Type B pancreatic cell (in vitro differentiated cells): ENCODE measurements around the gene RAD51B. TPM values are rescaled to one million over a fixed set of nuclear protein-coding genes. Genes with fewer than 3 reads are reported as not detected.

Experiments used
- DNase-seq: peaks from one replicate; pipeline ENCODE4 v3.0.0; 2021; ENCODE audit warnings: mixed read lengths; ENCODE audit not compliant: unreplicated experiment; ENCODE audit errors: extremely low spot score
- H3K27ac Mint-ChIP-seq: 2 replicates; pipeline ENCODE4 v1.8.0; 2021; ENCODE audit warnings: mild to moderate bottlenecking, mixed read lengths
- H3K27me3 Mint-ChIP-seq: 2 replicates; pipeline ENCODE4 v1.8.0; 2021; ENCODE audit warnings: mixed read lengths
- H3K36me3 Mint-ChIP-seq: 2 replicates; pipeline ENCODE4 v1.8.0; 2021; ENCODE audit warnings: mixed read lengths
- H3K4me1 Mint-ChIP-seq: one replicate; pipeline ENCODE4 v1.8.0; 2021; ENCODE audit warnings: mixed read lengths; ENCODE audit not compliant: unreplicated experiment
- H3K4me3 Mint-ChIP-seq: 2 replicates; pipeline ENCODE4 v1.8.0; 2021; ENCODE audit warnings: mild to moderate bottlenecking, mixed read lengths
- H3K9me3 Mint-ChIP-seq: 2 replicates; pipeline ENCODE4 v1.8.0; 2021; ENCODE audit warnings: mixed read lengths
- CTCF ChIP-seq: fragments of 200-600 bp; sonication (generic); conservative IDR thresholded peaks from 2 replicates; pipeline ENCODE4 v1.5.0; 2021; ENCODE audit warnings: antibody characterized with exemption, mild to moderate bottlenecking
- total RNA-seq: library from RNA; stranded (reverse); gene quantifications from 2 replicates; pipeline ENCODE4 v1.2.1, GENCODE V29; 2021; ENCODE audit warnings: low replicate concordance

Gene RAD51B
- total RNA-seq, 1 donor from 2014 or later, result 27.3 TPM

- Mint-ChIP-seq H3K27me3 (no peaks in the 10 kb centered on the region), H3K9me3 (peaks cover 10% of the 10 kb centered on the region), H3K27ac (no peak overlapping the region), H3K4me3 (peak overlapping the region; percentile 58), H3K4me1 (peaks cover 77% of the 10 kb centered on the region), H3K36me3 (peaks cover 5% of the 10 kb centered on the region)
- no peak for TF ChIP-seq CTCF
- no peak for DNase-seq
Observed at GRCh38 chr14:68394118-68394763, 574.7 kb downstream of the RAD51B start.

GRCh38 chr14:68394764-68395143 lies 575.2 kb downstream of the RAD51B start:
- peaks cover 77% of the 10 kb centered on the region for H3K4me1 Mint-ChIP-seq
- peak overlapping the region; percentile 68 for H3K27ac Mint-ChIP-seq
- H3K36me3 Mint-ChIP-seq, result peaks cover 5% of the 10 kb centered on the region
- peak overlapping the region; percentile 58 for H3K4me3 Mint-ChIP-seq
- peaks cover 10% of the 10 kb centered on the region for H3K9me3 Mint-ChIP-seq
- TF ChIP-seq CTCF, result no peak
- no peak for DNase-seq
- H3K27me3 Mint-ChIP-seq, result no peaks in the 10 kb centered on the region

DNA sequence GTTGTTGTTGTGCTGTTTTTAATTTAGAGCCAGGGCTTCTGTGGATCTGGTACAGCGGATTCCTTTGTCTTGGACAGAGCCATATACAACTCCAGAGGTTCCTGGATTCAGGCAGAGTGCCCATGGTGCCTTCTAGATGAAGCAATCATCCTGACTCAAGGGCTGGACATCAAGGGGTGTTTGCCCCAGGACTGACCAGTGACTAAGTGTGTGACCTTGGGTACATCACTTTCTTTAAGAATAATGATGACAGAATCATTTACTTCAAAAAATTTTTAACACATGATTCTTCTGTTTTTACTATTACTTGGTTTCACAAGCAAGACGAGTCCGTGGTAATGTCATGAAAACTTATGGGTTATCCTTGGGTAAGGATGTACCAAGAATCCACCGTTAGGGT lies 576.0 kb downstream of the RAD51B start:
- H3K4me1 Mint-ChIP-seq, result peaks cover 86% of the 10 kb centered on the region
- no peak for DNase-seq
- H3K36me3 Mint-ChIP-seq, result no peaks in the 10 kb centered on the region
- H3K27ac Mint-ChIP-seq, result peak overlapping the region; percentile 68
- H3K4me3 Mint-ChIP-seq, result no peak overlapping the region
- no peak for TF ChIP-seq CTCF
- H3K27me3 Mint-ChIP-seq, result no peaks in the 10 kb centered on the region
- H3K9me3 Mint-ChIP-seq, result peaks cover 5% of the 10 kb centered on the region

GRCh38 chr14:68396461-68396860 lies 576.9 kb downstream of the RAD51B start:
- no peak for TF ChIP-seq CTCF
- H3K36me3 Mint-ChIP-seq, result no peaks in the 10 kb centered on the region
- H3K4me3 Mint-ChIP-seq, result no peak overlapping the region
- H3K27ac Mint-ChIP-seq, result peak overlapping the region; percentile 75
- H3K9me3 Mint-ChIP-seq, result peaks cover 5% of the 10 kb centered on the region
- no peak for DNase-seq
- peaks cover 84% of the 10 kb centered on the region for H3K4me1 Mint-ChIP-seq
- H3K27me3 Mint-ChIP-seq, result no peaks in the 10 kb centered on the region

GRCh38 chr14:68397371-68397811 lies 577.8 kb downstream of the RAD51B start:
- Mint-ChIP-seq H3K9me3 (peaks cover 1% of the 10 kb centered on the region), H3K27ac (peak overlapping the region; percentile 75), H3K4me3 (peak overlapping the region; percentile 58), H3K36me3 (no peaks in the 10 kb centered on the region), H3K4me1 (peaks cover 77% of the 10 kb centered on the region), H3K27me3 (no peaks in the 10 kb centered on the region)
- no peak for TF ChIP-seq CTCF
- no peak for DNase-seq
